NOMO-1 treated with DMSO at 0.1 percent for 48 hours (cell line): ENCODE measurements around the gene RENBP.
A peak's percentile ranks its signal among the peaks of the same experiment; 100 is the strongest.

Experiments used
- DNase-seq: peaks from one replicate; lab custom pipeline; 2025; ENCODE audit not compliant: unreplicated experiment; lab: John Stamatoyannopoulos, UW

RENBP gene

DNA sequence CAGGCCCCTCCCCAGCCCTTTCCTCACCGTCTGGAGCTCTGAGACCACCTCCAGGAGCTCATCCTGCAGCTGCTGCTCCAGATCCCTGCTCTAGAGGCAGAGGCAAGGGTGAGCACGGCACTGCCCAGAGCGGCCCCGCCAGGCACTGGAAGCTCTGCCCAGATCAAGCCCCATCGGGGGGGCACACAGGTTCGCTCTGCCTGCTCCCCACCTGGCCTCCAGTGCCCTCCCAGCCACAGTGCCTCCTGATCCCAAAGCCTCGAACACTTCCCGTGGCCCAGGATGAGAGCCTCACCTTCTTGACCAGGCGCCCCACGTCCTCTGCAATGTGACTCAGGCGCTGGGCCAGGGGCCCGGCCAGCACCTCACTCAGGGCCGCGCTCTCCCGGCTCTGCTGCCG is 23.4 kb downstream of the RENBP start:
- no peak for DNase-seq

DNA sequence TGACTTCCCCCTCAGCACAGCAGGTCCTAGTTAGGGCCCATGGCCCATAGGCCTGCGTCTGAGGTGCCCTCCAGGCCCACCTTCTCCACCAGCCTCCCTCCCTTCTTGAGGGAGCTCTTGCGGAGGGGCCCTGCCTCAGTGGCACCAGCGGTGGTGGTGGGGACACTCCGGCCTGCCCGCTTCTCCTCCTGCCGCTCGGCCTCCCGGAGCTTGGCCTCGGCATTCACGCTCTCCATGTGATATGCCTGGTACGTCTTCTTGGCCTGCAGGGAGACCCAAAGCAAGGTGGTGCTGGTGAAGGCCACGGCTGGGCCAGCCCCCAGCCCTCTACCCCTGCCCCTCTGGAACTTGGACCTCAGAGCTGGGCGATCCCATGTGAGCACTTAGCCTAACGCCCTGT is 23.9 kb downstream of the RENBP start:
- DNase-seq, result no peak

DNA sequence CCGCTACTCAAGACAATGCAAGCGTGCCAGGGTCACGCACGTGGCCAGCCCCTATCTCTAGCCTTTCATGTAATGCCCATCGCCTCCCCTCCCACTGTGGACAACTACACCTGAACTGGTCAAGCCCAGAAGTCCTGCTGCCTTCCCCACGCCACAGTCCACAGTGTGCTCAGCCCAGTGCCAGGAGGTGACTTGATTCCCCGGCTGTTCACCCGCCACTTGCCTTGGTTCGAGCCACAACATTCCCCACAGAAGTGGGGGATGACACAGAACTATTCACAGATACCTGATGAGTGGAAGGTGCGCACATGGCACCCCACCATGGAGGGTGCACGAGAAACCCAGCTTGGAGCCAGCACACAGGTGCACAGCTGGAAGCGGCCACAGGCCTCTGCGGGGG is 25.2 kb downstream of the RENBP start:
- no peak for DNase-seq

DNA sequence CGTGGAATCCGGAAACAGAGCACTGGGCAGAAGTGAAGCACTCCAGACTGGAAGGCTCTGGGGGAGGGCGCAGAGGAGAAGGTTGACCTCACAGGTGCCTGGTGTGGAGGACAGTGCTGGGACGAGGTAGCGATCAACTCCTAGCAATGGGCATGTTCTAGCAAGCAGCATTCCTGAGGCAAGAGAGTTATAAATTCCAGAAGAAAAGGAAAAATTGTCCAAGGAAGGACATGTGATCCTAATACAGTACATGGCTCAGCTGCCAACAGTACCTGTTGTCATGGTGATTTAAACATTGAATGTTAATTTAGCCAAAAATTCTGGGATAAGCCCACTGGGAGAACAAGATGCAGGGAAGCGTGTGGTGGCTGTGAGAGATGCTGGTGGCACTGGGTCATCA is 26.6 kb downstream of the RENBP start:
- no peak for DNase-seq

DNA sequence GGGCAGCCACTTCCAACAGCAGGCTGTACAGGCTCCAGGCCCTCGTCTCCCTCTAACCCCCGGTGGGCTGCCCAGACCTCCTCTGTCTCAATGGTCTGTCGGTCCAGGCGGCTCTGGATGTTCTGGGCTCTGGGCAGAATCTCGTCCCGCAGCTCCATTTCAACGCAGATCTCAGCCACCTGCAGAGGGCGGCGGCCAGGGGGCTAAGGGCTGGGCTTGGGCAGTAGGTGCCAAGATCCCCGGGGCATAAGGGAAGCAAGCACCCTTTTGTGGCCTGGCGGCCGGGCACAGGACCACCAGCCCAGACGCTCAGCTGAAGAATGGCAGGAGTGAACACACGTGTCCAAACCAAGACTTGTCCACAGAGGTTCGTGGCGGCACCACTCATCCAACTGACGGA is 30.7 kb downstream of the RENBP start:
- no peak for DNase-seq

DNA sequence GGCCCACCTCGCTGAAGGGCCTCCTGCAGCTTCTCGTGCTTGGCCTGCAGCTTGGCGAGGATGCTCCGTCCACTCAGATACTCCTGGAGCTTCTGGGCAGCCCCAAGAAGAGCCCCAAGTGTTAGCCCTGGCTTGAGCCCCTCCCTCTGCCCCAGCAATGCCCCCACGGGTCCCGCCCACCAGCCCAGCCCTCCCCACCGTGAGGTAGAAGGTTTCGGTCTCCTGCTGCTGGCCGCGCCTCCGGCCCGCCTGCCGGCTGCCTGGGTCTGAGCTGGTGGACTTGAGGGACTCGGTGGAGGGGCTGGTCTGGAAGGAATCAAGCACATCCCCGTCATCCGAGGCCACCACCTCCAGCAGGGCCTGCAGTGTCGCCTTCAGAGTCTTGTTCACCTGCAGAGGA is 31.2 kb downstream of the RENBP start:
- DNase-seq, result no peak

DNA sequence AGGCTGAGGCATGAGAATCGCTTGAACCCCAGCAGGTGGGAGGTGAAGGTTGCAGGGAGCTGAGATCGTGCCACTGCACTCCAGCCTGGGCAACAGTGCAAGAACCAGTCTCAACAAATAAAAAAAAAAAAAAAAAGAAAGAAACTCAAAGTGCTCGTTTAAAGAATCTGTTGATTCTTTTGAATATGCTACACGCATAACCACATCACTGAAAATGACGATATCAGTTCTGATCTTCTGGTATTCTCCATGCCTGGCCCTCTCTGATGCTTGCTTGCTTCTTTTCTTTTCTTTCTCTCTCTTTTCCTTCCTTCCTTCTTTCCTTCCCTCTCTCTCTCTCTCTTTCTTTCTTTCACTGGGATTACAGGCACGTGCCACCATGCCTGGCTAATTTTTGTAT is 32.6 kb downstream of the RENBP start:
- no peak for DNase-seq

DNA sequence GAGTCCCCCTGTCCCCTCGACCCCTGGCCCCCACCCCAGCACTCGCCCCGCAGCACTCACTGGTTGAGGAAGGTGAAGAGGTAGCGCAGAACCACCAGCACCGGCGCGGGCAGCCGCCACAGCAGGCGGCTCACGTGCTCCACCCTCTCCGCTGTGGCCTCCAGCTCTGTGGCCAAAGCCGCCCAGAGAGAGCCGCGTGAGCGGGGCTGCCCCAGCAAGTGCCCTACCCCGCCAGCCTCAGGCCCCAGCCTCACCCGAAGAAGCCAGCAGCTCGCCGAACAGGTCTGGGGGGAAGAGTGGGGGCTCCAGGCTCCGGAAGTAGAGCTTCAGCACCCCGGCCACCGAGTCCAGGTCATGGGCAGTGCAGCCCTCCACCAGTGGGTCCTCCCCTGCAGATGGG is 34.0 kb downstream of the RENBP start:
- no peak for DNase-seq

DNA sequence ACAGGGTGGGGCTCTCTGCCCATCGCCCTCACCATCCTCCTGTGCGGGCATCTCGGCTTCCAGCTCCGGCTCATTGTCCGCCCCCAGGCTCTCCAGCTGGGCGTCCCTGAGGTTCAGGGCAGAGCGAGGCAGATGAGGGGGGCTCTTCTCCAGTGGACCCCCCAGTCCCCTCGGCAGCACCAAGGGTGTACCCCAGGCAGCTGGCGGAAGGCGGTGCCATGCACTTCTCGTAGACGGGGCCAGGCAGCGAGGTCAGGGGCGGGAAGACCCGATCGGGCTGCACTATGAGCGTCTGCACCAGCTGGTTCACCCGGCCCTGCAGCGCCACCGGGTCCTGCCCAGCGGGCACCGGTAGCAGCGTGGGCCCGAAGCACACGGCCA is 34.5 kb downstream of the RENBP start:
- no peak for DNase-seq

DNA sequence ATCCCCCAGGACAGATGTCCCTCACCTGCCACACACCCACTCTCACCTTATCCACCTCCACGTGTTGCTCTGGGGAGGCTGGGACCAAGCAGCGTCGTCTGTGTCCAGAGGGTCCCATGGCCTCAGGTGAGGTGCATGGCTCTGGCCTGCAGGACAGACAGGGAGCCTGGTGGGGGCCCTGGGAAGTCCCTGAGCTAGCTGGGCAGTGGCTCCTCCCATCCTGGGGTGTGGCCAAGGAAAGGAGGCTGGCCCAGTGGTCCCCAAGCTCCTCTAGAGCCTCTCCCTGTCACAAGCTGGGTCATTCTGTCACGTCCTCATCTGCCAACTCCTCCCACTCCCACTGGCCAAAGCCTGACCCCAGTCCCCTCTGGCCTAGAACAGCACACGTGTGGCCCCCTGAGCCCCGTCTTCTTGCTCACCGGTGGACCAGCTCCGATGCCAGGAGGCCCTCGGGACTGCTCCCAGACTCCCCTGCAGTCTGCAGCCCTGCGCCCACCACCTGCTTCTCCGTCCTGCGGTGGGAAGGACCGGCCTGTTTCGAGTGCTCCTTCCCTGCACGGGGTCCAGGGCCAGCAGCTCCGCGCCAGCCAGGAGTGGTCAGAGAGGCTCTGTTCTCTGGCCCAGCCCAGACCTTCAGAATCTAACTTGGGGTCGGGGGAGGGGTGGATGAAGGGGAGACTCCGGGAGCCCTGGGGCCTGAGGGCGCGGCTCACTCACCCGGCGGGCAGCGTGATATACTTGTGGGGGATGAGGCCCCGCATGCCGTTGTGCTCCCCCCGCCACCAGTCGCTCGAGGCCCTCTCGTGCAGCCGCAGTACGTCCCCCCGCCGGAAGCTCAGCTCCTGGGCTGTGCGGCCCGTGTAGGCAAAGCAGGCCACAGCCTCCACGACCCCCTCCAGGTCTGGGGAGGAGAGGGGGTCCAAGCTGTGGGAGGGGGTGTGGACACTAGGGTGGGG is 35.1 kb downstream of the RENBP start:
- DNase-seq, result peak; percentile 20

DNA sequence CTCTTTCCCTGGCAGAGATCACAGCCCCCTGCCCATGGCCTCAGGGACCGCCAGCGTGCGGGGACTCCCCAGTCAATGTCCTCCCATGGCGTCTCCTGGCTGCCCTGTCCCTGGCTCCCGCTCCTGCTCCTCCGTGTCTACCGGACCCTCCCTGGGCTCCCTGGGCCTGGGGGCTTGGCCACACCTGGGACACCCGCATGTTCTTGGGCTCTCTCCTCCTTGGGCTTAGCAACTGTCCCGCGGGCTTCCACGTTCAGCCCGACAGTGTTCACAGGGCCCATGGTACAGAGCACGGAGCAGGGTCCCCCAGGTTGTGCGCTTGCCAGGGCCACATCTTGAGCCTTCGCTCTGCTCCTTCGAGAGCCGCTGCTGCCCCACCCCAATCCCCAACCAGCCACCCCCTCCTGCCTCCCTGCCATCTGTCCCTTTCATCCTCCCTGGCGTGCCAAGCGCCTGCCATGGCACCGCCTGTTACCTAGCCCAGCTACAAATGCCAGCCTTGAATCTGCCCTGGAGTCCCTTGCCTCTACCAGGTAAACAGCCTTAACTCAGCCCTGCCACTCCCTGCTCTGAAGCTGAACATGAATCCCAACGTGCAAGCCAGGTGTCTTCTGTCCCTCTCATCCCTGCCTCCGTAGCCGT is 36.1 kb downstream of the RENBP start:
- no peak for DNase-seq

DNA sequence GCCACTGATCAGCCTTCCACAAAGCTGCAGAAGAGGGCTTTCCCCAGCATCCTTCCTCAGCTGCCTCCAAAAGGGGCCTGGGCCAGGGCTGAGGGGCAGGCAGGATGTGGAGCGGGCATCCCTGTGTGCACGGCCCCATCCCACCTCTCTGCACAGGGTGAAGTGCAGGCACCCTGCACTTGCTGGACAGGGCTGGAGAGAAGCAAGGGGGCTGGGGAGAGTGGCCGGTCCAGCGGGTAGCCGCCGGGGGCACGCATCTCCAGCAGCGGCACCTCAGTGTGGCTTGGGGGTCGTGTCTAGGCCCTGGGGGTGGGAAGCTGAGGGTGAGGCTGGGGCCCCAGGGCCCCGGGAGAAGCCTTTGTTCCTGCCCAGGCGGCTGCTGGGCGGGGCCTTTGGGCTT is 37.0 kb downstream of the RENBP start:
- no peak for DNase-seq

DNA sequence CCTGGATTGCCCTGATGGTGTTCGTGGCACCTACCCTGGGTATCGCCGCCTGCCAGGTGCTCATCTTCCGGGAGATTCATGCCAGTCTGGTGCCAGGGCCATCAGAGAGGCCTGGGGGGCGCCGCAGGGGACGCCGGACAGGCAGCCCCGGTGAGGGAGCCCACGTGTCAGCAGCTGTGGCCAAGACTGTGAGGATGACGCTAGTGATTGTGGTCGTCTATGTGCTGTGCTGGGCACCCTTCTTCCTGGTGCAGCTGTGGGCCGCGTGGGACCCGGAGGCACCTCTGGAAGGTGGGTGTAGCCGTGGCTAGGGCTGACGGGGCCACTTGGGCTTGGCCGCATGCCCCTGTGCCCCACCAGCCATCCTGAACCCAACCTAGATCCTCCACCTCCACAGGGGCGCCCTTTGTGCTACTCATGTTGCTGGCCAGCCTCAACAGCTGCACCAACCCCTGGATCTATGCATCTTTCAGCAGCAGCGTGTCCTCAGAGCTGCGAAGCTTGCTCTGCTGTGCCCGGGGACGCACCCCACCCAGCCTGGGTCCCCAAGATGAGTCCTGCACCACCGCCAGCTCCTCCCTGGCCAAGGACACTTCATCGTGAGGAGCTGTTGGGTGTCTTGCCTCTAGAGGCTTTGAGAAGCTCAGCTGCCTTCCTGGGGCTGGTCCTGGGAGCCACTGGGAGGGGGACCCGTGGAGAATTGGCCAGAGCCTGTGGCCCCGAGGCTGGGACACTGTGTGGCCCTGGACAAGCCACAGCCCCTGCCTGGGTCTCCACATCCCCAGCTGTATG is 38.1 kb downstream of the RENBP start:
- DNase-seq, result no peak

DNA sequence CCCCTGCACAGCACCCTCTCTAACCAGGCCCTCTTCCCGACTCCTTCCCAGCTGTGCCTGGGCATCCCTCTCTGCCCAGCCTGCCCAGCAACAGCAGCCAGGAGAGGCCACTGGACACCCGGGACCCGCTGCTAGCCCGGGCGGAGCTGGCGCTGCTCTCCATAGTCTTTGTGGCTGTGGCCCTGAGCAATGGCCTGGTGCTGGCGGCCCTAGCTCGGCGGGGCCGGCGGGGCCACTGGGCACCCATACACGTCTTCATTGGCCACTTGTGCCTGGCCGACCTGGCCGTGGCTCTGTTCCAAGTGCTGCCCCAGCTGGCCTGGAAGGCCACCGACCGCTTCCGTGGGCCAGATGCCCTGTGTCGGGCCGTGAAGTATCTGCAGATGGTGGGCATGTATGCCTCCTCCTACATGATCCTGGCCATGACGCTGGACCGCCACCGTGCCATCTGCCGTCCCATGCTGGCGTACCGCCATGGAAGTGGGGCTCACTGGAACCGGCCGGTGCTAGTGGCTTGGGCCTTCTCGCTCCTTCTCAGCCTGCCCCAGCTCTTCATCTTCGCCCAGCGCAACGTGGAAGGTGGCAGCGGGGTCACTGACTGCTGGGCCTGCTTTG is 38.9 kb downstream of the RENBP start:
- DNase-seq, result no peak

DNA sequence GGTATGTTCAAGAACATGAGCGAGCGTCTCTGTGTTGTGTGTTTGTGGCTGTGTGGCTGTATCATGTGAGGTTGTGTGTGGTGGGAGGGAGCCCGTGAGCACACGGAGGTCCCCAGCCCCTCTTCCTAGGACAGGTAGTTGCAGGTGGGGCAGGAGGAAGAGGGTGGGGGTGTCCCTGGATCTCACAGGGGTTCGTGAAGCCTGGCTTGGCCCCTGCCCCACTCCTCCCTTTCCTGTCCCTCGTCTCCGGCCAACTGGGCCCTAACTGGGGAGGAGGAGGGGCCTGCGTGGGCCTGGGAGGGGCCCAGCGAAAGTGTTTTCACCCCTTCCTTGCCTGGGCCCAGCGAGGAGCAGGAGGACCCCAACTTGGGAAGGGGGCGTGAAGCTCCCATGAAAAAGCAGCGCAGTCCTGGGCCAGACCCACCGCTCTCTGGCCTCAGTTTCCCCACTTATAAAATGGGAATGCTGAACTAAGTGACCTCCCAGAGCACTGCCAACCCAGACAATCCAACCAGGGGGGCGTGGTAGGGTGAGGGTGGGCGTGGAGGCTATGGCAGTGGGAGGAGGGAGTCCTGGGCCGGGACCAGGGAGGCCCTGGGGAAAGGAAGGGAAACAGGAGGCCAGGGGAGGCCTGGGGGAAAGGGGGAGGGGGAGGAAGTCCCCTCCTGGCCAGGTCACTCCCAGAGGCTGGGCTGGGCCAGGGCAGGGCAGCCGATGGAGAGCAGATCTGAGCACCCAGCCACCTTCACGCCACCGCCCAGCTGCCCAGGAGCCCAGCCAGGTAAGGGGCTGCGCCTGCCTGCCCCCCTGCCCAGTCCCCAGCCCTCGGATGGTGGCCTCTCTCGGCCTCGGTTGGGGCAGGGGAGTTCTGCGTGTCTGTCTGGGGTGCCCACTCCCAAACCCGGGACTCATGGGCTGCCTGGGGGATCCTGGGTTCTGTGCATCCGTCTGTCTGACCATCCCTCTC is 40.2 kb downstream of the RENBP start, which contains the start of gene AVPR2:
AVPR2 (plus strand) TSS at position 683 of the 967 bp plus-strand sequence. CDS start 473 bp downstream, outside the sequence.
- no peak for DNase-seq

DNA sequence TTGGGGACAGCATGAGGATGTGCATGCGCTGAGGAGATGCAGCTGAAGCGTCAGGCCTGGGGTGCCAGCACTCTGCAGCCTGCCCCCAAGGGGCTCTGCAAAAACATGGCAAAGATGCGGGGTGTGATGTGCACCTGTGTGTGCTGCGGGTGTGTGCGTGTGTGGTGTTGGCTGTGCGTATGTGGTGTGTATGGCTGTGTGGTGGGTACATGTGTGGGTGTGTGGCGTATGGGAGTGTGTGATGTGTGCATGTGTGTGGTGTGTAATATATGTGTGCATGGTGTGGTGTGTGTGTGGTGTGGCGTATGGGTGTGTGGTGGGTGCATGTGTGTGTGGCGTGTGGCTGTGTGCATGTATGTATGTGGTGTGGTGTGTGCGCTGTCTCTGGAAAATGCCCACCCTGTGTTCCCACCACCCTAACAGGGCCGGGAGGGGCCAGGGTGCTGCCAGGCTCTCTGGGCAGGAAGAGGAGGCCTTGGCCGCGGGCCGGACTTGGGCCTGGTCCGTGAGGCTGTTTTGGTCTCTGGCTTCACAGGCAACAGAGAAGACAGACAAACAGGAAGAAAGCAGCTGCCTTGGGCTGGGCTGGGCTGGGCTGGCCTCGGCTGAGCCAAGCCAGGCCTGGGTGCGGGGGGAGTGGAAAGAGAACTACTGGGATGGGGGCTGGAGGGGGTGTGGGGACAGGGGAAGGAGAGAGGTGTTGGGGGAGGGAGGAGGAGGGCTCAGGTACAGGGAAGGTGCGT is 41.0 kb downstream of the RENBP start:
- no peak for DNase-seq

DNA sequence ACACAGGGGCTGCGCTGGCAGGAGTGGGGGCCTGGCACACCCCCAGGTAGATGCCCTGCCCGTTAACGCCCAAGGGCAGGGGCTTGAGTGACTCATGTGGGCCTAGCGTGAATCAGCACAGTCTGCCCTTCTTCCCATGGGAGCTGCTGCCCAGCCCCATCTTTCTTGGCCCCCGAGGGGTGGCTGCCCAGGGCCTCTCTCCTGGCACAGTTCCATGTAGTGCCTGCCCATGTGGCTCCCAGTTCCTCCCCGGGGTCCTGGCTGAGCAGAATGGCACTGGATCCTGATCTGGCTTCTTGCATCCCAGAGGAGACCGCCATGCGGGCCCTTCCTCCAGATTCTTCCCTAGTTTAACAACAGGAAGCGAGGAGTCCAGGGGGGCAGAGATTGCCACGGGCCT is 42.1 kb downstream of the RENBP start:
- DNase-seq, result no peak

DNA sequence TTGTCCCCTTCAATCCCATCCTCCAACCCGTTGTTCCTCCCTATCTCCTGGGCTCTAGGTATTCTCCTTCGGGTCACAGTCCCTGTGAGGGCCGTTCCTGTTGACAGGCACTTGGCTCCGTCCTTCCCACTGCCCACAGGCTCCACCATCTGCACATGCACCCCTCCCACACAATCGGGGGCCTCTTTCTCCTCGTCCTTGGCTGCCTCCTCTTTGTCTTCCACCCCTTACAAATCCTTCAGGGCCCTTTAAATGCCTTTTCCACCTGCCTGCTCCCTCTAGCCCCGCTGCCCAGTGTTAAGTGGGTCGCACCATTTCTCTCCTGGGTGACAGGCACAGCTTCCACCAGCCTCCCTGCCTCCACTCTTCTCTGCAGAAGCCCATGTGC is 42.7 kb downstream of the RENBP start:
- no peak for DNase-seq
